NOMO-1 treated with dmso at 0.1 percent for 144 hours (cell line): Measurements from ENCODE around the gene ZNF507.
A peak's percentile ranks its signal among the peaks of the same experiment; 100 is the strongest.
"Not testable (repeated sequence)": the region's sequence is repeated elsewhere in the genome, so short reads cannot be mapped to it uniquely, and the experiment has no call there.

Experiments
- DNase-seq: peaks from one replicate; lab custom pipeline; 2025; ENCODE audit not compliant: unreplicated experiment; lab: John Stamatoyannopoulos, UW

Gene ZNF507

GRCh38 chr19:32367063-32367462 lies 21.7 kb downstream of the ZNF507 start:
- no peak for DNase-seq

DNA sequence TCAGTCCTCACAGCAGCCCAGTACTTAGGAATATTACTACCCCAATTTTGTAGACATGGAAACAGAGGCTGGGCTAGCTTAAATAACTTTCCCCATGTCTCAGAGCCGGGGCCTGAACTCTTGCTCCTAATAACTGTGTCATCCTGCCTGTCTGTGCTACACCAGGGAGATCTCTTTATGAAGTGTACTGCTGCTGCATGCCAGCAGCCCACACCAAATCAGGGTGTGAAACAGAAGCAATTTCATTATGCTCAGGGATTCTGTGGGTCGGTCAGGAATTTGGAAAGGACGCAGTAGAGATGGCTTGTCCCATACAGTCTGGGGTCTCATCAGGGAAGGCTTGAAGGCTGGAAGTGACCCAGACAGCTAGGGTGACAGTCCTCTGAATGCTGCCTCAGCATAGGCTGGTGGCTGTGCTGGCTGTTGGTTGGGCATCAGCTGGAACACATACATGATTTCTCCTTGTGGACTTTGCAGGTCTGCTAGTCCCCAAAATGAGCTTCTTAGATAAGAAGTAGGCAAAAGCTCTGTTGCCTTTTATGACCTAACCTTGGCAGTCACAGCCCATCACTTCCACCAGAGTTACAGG lies 22.6 kb downstream of the ZNF507 start:
- DNase-seq: no peak

DNA sequence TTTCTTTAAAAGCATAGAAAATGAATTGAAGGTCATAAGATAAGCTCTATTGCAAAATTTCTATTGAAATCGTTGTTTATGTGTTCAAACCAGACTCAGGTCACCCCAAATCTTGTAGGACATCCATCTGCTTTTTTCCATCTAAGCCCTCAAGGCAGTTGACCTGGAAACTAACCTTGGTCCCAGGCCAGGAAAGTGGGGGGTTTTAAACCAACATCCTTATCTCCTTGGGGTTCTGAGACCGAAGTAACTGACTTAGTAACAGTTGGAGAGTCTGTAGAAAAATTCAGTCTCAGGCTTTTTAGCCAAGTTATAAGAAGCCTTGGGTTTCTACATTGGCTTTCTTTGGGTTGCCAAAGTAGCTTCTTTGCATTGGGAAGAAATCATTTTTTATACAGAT lies 23.4 kb downstream of the ZNF507 start:
- DNase-seq: no peak

- no peak for DNase-seq
These were observed 27.5 kb downstream of the ZNF507 start for GRCh38 chr19:32372726-32373517.

GRCh38 chr19:32373585-32374295 lies 28.3 kb downstream of the ZNF507 start:
- DNase-seq: no peak

DNA sequence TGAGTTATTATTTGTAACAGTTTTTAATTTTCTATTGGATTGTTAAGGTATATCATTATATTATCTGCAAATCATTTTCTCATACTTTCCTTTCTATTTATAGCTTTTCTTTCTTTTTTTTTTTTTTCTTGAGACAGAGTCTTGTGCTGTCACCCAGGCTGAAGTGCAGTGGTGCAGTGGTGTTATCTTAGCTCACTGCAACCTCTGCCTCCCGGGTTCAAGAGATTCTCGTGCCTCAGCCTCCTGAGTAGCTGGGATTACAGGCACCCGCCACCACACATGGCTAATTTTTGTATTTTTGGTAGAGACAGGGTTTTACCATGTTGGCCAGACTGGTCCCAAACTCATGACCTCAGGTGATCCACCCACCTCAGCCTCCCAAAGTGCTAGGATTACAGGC lies 29.0 kb downstream of the ZNF507 start:
- DNase-seq: not testable (repeated sequence)

- not testable (repeated sequence) for DNase-seq
These were observed 31.7 kb downstream of the ZNF507 start for GRCh38 chr19:32377088-32377487.

- DNase-seq: no peak
These were observed 34.9 kb downstream of the ZNF507 start for GRCh38 chr19:32380269-32380668.

GRCh38 chr19:32387701-32388392 lies 42.4 kb downstream of the ZNF507 start:
- DNase-seq: no peak

GRCh38 chr19:32388393-32388855 lies 43.0 kb downstream of the ZNF507 start:
- no peak for DNase-seq

DNA sequence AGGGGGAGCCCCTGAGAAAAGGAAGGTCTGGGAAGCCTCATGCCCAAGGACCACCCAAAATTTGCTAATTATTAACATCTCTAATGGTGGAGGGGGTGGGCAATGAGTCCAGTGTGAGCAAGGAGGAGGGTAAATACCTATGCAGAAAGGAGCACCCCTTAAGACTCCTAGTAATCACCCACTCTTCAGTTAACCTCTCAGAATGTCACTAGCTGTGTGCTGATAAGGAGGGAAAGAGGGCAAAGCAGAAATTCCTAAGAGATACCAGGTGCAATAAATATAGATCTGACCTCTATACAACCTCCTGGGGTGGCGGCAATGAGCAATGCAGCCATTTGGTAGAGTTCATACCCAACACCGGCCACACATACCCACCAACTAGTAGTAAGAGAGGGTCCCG lies 47.5 kb downstream of the ZNF507 start:
- no peak for DNase-seq

DNA sequence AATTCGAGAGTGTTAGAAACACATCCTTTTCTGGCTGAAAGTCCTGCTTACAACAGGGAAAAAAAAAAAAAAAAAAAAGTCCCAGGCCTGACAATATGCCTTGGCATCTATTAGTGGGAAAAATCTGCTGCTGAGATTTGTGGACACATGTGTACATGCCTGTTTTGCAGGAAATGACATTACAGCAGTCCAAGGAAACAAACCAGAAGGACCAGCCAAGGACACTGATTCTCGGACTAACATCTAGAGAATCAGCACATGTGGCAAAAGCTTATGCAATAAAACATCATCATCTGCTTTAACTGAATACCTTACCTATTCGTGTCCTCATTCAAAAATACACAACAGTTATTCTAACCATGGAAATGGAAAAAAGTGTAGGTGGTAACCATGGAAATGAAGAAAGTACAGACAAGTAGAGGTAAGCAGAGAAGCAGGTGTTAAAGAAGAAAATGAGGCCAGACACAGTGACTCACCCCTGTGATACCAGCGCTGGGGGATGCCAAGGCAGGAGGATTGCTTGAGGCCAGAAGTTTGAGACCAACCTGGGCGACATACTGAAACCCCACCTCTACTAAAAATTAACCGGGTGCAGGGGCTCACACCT lies 50.7 kb downstream of the ZNF507 start:
- DNase-seq: no peak

GRCh38 chr19:32397671-32398101 lies 52.3 kb downstream of the ZNF507 start:
- no peak for DNase-seq

DNA sequence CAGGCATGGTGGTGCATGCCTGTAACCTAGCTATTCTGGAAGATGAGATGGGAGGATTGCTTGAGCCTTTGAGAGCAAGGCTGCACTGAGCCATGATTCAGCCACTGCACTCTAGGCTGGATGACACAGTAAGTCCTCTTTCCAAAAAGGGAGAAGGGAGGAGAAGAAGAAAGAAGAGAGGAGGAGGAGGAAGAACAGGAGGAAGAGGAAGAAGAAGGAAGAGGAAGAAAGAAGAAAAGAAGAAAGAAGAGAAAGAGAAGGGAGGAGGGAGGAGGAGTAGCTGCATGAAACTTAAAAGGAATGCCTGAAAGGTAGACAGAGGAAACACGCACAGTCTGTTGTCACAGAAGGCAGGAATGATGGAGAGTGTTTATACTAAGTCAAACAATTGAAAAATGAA lies 56.6 kb downstream of the ZNF507 start:
- no peak for DNase-seq

- no peak for DNase-seq
These were observed 58.0 kb downstream of the ZNF507 start for GRCh38 chr19:32403291-32403995.

- DNase-seq: no peak
These were observed 59.0 kb downstream of the ZNF507 start for GRCh38 chr19:32404213-32404932.

DNA sequence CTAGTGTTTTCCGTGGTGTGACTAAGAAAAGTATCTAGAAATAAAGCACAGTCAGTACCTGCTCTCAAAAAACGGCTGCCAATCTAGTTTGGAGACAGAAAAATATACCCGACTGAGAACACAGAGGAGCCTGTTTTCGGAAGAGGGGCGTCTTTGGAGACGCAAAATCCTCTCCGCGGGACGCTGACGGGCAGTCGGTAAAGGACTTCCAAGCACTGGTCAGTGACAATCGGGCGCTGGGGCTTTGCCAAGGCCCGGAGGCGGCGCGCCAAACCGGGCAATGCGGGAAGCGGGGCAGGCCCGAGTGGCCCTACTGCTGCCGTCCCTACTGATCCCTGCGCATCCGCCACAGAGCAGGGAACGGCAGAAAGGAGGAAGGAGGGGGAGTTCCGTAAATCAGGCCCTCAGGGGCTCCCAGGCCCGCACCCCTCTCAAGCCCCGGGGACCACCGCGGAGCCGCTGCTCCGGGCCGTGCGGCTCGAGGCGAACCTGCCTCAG lies 59.6 kb downstream of the ZNF507 start:
- DNase-seq: peak; percentile 51

- peak; percentile 79 for DNase-seq
These were observed 60.2 kb downstream of the ZNF507 start, which contains the start of gene DPY19L3 for GRCh38 chr19:32405431-32406160. TSS of gene DPY19L3 (plus strand) at chr19:32405770. CDS start at chr19:32408254, 2,484 bp downstream.
